RKO (cell line): ENCODE results near the gene CDK3.
"Not testable (repeated sequence)": the region's sequence is repeated elsewhere in the genome, so short reads cannot be mapped to it uniquely, and the experiment has no call there.

Experiments
- DNase-seq: peaks from one replicate; pipeline ENCODE4 v3.0.0-alpha.2; 2016; ENCODE audit warnings: low spot score

CDK3 gene

DNA sequence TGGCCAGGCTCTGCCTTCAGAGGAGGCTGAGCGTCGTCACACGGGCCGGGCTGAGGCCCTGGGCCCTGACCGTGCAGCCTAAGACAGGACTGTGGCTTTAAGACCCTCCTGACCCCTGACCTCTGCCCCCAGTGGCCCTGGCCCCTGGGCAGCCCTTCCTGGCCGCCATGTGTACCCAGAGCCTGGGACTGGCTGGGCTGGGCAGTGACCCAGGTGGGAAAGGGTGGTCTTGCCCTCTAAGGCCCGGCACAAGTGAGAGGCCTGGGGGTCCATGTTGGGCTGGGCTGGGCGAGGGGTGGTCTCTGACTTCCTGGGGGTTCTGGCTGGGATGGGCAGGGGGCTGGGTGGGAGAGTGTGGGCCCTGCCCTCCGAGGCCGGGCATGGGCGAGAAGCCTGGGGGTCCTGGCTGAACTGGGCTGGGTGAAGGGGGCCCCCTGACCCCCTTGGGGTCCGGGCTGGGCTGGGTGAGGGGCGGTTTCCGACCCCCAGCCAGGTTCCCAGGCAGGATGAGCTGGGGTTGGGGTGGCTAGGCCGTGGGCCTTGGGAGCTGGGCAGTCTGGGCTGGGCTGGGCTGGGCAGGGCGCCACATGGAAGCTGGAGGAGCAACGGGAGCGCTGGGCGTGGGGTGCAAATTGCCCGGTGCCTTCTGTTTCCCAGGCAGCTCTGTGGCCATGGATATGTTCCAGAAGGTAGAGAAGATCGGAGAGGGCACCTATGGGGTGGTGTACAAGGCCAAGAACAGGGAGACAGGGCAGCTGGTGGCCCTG, at the start of gene CDK3:
Gene CDK3 (plus strand): TSS at position 101 of the 767 bp plus-strand sequence. CDS start 571 bp downstream, at position 672.
- no peak for DNase-seq

DNA sequence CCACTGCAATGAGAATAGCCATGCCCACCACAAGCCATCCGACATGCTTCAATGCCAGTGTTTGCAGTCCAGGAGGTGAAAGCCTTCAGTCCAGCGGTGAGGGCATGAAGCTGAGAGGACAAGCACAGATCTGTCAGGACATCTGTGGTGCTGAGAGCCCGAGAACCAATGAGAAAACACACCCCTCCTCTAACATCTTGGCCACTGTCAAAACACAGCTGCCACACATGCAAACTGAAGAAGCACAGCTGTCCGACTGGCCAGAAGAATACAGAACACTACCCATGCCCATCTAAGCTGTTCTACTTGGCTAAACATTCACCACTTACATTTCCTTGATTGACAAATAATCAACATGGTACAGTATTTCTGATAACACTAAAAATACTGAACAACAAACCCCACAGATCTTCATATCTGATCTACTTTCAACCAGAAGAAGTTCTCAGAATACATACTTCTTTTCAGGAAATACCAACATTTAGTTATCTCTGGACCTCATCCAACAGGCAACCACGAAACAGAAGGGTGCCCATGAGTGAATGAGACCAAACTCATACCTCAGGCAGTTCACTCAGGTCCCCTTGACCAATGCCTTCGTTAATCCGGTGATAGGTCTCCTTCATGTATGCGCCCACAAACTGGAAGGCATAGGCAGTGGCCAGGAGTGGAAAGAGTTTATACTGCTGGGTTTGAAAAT, 49.6 kb upstream of the CDK3 start:
- no peak for DNase-seq

DNA sequence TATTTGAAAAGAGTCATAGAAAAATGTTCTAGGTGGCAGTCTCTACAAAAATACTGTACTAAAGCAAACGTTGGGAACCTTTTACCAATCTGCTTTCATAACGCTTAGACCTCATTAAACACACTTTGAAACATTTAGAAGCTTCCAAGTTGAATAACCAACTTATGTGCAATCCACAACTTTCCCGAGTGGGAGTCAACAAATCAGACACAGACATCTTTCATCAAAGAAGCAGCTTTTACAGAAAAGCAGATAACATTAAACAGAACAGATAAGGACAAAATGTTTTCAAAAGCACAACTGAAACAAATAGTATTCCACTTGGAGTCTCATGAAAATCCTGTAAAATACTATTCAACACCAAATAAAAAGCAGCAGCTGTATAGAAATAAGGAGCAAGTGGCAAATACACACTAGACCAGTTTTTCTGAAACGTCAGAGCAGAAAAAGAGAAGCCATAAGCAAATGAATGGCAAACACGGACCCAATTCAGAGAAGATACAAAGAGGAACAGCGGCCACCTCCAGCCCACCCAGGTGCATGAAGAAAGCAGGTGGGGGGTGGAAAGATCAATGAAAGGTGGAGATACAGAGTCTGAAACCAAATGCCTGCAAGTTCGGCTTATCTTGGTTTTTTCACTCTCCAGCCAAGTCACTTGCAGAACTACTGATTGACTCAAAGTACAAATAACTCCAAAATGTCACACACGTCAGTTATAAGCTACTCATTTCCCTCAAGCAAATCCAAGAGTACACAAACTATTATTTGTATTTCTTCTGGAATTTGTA, 41.4 kb upstream of the CDK3 start:
- no peak for DNase-seq

DNA sequence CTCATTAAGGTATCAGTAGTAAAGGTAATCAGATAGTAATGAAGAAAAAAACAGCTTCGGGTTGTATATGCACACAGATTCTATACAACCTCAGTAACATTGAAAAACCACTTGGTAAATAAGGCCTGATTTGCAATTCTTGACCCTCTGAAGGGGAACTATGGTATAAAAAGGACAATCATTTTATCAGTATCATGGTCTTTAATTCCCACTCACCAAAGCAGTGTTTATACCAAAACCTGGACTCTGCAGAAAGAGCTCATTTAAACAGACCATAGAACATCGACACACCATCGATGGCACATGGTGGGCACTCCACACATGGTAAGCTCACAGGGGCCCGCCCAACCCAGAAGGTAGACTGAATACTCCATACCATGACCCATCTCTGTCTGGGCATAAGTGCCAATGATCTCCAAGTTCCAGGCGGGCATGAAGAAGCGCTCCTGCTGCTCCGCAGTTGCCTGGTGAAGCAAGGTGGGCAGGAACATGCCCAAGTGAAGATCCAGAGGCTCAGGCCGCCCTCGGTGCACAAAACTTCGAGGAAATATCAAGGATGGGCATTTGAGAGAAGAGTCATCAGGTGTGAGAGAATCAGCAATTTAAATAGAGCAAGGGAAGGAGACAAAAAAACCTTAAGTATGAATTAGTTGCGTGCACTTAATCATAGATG, 40.7 kb upstream of the CDK3 start:
- DNase-seq, result no peak

DNA sequence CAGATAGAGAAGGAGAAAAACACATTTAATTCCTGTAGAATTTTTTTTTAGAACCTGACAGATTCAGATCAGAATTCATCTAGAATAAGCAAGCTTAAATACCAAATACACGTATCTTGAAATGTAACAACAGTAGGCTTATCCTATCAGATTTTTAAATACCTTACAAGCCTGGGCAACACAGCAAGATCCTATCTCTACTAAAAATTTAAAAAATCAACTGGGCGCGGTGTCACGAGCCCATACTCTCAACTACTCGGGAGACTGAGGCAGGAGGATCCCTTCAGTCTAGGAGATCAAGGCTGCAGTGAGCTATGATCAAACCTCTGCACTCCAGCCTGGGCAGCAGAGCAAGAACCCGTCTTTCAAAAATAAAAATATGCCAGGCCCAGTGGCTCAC, 35.2 kb upstream of the CDK3 start:
- DNase-seq, result no peak

DNA sequence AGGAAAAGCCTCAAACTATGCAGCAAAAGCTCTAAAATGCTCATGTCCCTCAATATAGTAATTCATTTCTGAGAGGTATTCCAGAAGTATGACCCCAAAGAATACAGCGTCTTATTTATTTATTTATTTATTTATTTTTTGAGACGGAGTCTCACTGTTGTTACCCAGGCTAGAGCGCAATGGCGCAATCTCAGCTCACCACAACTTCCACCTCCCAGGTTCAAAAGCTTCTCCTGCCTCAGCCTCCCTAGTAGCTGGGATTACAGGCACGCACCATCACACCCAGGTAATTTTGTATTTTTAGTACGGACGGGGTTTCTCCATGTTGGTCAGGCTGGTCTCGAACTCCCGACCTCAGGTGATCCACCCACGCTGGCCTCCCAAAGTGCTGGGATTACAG, 31.6 kb upstream of the CDK3 start:
- not testable (repeated sequence) for DNase-seq

DNA sequence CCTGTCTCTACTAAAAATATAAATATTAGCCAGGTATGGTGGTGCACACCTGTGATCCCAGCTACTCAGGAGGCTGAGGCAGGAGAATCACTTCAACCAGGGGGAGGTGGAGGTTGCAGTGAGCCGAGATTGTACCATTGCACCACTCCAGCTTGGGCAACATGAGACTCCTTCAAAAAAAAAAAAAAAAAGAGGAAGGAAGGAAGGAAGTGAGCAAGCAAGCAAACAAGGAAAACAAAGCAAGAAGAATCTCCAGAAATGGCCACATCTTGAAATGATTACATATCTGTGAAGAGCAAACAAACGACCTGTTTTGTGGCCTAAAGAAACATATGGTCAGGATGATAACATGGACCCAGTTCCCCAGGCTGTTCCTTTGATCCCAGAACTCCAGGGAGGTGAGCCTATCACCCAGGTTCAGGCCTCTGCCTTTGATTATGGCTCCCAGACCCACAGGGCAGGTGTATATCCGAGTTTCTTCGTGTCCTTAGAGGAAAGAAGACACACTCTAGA, 30.6 kb upstream of the CDK3 start:
- DNase-seq, result no peak

DNA sequence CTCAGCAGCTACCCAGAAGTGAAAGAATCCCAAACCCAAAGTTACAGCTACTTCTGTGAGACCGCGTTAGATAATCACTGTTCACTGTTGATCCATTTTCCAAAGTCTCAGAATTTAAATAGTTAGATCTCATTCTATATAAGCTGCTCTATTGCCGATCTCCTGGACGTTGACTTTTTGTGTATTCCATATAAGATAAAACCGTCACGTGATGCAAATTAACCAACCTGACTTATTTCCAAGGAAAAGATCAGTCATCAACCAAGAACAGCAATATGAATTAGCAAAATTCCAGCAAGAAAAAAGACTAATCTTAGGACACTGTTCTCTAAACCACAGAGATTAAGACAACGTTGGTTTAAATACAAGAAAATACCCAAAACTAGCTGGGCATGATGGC, 30.0 kb upstream of the CDK3 start:
- DNase-seq, result no peak

DNA sequence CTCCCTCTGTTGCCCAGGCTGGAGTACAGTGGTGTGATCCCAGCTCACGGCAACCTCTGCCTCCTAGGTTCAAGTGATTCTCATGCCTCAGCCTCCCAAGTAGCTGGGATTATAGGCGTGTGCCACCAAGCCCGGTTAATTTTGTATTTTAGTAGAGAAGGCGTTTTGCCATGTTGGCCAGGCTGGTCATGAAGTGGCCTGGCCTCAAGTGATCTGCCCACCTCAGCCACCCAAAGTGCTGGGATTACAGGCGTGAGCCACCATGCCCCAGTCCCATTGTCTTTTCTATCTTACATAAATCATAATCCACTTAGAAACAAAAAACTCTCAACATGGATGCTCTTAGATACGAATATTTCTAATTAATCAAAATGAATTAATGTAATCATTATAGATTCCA, 25.5 kb upstream of the CDK3 start:
- not testable (repeated sequence) for DNase-seq

DNA sequence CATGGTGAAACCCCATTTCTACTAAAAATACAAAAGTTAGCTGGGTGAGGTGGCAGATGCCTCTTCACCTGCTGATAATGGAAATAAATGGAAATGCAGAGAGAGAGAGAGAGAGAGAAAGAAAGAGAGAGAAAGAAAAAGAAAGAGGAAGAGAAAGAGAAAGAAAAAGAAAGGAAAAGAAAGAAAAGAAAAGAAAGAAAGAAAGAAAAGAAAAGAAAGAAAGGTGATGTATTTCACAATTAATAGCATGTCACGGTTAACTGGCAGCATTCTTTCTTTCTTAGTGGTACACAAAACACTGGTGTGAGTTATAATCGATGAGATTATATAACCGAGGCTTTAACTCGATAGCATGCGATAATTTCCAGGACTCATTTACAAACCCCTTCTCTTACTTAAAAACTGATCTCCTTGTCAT, 24.9 kb upstream of the CDK3 start:
- no peak for DNase-seq

DNA sequence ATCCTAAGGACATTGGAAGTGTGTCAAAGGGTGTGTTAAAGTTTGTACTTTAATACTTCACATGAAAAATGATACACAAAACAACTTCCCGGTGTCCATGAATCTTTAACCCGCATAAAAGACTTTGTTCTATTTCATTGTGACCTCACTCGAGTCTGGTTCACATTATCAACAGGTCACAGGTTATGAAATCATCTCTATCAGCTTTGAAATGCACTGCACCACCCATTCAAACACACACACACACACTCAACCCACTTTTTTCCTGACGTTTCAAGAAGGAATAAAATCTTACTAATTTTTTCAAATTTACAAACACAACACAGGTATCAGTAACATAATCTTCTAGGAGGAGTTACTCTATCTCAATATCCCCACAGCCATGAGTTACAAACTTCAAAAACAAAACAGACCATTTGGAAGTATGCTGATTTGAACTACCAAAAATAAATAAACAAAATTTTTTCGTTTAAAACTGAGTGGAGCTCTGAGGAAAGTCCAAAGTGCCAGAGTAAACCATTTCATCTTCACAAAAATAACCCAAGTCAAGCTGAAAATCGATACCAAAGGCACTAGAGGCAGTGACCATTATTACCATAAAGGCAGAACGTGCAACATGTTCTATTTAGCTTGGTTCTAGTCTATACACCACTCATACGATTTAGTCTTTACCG, 24.3 kb upstream of the CDK3 start:
- no peak for DNase-seq

DNA sequence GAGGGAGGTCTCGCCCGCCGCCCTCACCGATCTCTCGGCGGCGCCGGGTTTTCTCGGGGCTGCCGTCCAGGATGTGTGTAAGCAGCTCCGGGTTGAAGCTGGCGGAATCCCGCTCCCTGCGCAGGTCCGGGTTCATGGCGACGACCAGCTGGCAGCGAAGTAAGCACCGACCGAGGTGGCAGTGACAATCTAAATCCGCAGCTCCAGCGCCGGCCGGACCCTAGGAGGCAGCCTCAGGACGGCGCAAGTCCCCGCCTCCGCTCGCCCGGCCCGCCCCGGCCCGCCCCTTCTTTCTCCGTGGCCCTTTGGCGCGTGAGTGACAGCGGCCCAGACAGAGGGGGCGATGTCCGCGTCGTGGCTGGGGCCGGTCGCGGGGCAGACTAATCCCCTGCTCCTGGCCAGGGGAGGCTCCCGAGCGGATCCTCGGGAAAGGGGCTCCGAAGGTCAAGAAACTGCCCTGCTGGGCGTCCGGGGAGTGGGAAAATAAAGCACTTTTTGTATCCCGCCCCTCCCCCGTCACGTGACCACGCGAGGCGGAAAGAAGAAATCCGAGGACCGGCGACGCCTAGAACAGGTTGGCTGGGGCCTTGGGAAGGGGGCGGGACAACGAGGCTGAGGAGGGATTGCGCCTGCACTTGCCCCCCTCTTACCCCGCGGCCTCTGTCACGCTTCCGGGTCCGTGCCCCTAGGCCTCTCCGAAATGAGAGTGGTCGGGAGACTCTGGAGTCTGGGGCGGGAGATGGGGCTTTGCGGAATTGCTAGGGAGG, 21.5 kb upstream of the CDK3 start, which contains the start of the genes ACOX1 and TEN1:
Gene ACOX1 (minus strand): TSS at position 229 of the 767 bp plus-strand sequence. CDS start 93 bp downstream, at position 136.
Gene TEN1 (plus strand): TSS at position 303 of the 767 bp plus-strand sequence. CDS start 6,953 bp downstream, outside the sequence.
- peak; percentile 97 for DNase-seq

DNA sequence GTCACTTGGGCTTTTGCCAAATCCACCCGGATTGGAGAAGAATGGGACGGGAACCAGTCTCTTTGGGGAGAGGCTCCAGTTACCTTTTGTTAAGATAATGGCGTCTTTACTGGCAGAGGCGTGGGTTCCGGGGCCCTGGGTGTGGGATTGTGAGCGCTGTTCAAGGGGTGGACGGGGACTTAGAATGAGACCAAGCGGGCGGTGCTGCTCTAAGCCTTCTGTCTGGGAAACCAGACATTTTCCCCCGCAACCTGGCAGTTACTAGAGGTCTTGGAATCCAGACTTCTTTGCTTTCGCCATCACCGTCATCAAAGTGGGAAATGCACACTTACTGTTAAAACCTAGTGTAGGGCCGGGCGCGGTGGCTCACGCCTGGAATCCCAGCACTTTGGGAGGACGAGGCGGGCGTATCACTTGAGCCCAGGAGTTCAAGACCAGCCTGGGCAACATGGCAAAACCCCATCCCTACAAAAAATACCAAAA, 20.9 kb upstream of the CDK3 start:
- no peak for DNase-seq

DNA sequence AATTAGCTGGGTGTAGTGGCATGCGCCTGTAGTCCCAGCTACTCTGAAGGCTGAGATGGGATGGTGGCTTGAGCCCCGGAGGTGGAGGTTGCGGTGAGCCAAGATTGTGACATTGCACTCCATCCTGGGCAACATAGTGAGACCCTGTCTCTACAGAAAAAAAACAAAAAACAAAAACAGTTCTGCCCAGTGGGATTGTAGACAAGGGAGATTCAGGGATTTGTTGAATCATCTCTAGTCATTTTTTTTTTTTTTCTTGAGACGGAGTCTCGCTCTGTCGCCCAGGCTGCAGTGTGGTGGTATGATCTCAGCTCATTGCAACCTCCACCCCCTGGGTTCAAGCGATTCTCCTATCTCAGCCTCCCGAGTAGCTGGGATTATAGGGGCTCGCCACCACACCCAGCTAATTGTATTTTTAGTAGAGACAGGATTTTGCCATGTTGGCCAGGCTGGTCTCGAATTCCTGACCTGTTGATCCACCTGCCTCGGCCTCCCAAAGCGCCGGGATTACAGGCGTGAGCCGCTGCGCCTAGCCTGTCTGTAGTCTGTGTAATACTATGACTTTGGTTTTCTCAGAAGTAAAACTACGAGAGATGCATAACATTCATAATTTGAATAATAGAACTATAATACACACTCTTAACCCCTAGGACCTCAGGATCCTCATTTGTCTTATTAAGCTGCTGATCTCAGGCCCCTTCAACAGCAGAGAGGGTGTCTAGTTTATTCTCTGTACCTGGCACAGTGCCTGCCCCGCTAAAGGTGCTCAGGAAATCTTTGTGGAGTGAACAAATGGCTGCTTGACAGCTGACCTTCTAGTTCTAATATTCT, 20.3 kb upstream of the CDK3 start:
- DNase-seq, result peak; percentile 57

DNA sequence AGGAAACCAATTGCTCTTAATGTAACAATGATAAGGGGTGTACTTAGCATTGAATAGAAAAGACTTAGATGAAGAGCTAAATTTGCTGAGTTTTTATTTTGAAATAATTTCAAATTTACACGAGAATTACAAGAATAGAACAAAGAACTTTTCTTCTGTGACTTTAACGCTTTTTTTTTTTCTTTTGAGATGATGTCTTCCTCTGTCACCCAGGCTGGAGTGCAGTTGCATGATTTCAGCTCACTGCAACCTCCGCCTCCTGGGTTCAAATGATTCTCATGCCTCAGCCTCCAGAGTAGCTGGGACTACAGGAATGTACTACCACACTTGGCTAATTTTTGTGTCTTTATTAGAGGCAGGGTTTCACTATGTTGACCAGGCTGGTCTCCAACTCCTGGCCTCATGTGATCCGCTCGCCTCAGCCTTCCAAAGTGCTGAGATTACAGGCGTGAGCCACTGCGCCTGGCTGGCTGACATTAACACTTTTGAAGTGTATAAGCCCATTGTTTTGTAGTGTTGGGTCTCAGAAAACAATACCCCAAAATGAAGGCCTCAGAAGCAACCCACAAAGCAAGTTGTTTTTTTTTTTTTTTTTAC, 19.5 kb upstream of the CDK3 start:
- DNase-seq, result no peak

DNA sequence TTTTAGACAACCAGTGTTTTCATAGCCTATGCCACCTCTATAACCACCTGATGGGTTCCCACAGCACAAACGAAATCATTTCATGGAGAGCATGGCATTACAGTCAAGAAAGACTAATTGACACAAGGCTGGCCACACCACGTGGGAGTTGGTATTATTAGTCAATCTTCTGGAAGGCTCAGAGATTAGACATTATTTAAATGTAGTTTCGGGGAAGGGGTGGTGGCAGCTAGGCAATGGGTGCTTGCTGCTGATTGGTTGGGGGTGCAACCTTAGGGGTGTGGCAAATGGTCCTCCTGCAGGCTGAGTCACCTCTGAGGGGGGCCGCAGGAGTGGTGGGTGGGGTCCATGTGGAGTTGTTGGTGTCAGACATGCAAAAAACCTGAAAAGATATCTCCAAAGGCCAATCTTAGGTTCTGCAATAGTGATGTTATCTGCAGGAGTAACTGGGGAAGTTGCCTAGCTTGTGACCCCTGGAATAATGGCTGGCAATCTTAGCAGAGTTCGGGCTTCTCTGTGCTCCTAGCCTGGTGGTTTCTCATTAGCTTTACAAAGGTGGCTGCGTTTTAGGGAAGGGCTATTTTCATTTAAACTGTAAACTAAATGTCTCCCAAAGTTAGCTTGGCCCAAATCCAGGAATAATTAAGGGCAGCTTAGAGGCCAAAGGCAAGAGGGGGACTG, 17.0 kb upstream of the CDK3 start:
- DNase-seq, result no peak

DNA sequence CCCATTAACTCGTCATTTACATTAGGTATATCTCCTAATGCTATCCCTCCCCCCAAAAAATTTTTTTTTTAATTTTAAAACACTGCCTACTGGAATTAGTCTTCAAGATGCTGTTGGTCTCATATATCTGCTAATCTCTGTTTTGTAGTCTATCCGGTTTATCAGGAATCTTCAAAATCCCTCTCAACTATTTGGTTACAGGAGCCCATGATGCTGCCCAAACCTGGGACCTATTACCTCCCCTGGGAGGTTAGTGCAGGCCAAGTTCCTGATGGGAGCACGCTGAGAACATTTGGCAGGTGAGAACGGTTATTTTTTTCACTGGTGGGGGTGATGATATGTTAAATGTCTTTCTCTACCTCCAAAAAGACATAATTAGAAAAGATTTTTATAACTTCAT, 14.7 kb upstream of the CDK3 start:
- DNase-seq, result no peak

DNA sequence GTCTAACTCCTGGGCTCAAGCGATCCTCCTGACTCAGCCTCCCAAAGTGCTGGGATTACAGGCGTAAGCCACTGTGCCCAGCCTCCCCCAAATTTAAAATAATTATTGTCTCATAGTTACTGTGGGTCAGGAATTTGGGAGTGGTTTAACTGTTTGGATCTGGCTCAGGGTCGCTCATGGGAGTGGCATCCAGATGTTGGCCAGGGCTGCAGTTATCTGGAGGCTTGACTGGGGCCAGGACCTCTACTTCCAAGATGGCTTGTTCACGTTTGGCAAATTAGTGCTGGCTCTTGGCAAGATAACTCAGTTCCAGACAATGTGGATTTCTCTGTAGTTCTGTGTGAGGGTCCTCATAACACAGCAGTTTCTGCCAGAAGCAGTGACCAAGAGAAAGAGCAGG, 13.6 kb upstream of the CDK3 start:
- no peak for DNase-seq
